ENCODE data around the gene FEZ2. TPM values are rescaled to one million over a fixed set of nuclear protein-coding genes. Genes with fewer than 3 reads are reported as not detected.

The FEZ2 gene, protein sequence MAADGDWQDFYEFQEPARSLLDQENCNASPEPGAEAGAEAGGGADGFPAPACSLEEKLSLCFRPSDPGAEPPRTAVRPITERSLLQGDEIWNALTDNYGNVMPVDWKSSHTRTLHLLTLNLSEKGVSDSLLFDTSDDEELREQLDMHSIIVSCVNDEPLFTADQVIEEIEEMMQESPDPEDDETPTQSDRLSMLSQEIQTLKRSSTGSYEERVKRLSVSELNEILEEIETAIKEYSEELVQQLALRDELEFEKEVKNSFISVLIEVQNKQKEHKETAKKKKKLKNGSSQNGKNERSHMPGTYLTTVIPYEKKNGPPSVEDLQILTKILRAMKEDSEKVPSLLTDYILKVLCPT
- polyA plus RNA-seq = 36.3 and 36.8 TPM in 2 replicates
- 31.4 and 35.1 TPM in 2 replicates for polyA minus RNA-seq

DNA sequence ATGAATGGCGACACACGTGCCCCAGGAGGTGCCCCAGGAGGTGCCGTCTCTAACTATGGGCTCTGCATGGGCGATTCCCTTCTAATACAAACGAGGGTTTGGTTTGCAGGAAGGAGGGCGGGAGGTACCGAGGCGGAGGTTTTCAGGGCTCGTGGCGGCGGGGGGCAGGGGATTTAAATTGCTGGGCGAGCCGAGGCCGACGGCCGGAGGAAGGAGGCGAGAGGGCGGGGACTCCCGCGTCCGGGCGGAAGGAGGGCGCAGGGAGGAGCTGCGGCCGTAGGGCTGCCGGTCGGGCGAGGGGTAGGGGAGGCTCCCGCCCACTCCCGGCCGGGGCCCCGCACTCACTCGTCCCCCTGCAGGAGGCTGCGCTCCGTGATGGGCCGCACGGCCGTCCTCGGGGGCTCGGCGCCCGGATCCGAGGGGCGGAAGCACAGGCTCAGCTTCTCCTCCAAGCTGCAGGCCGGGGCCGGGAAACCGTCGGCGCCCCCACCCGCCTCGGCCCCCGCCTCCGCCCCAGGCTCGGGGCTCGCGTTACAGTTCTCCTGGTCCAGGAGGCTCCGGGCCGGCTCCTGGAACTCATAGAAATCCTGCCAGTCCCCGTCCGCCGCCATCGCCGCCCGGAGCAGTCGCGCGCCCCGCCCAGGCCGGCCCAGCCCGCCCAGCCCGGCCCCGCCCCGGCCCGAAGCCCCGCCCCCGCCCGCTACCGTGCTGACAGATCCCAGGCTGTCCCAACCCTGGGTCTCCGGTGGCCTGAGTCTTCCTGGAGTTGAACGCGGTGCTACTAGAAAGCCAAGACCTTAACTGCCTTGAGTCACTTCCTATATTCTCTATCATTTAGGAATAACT, at the start of gene FEZ2:
Gene FEZ2, minus strand, starts transcription at position 637 of the 846 bp plus-strand sequence. Its CDS starts 26 bp downstream, at position 611.
- no peaks in the 10 kb centered on the region for H3K9me2 ChIP-seq (ENCODE audit: insufficient read depth, low read length)
- peak within 1 kb of the TSS; percentile 68 for H3K9ac ChIP-seq (ENCODE audit: low read length)
- H3K27ac ChIP-seq (ENCODE audit: low read length) = no peak within 1 kb of the TSS
- H3K4me2 ChIP-seq (ENCODE audit: low read length) = peak within 1 kb of the TSS; percentile 41
- peak within 1 kb of the TSS; percentile 72 for H2AFZ ChIP-seq (ENCODE audit: low read depth, low read length)
- H3K27me3 ChIP-seq (ENCODE audit: insufficient read depth, low read depth, low read length) = no peaks in the 10 kb centered on the region
- TF ChIP-seq, protein P1, sequence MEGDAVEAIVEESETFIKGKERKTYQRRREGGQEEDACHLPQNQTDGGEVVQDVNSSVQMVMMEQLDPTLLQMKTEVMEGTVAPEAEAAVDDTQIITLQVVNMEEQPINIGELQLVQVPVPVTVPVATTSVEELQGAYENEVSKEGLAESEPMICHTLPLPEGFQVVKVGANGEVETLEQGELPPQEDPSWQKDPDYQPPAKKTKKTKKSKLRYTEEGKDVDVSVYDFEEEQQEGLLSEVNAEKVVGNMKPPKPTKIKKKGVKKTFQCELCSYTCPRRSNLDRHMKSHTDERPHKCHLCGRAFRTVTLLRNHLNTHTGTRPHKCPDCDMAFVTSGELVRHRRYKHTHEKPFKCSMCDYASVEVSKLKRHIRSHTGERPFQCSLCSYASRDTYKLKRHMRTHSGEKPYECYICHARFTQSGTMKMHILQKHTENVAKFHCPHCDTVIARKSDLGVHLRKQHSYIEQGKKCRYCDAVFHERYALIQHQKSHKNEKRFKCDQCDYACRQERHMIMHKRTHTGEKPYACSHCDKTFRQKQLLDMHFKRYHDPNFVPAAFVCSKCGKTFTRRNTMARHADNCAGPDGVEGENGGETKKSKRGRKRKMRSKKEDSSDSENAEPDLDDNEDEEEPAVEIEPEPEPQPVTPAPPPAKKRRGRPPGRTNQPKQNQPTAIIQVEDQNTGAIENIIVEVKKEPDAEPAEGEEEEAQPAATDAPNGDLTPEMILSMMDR (IDR thresholded peaks at IDR 0.05; ENCODE audit: poor library complexity, severe bottlenecking) = no peak
- no peak for TF ChIP-seq EP300 (conservative IDR thresholded peaks at IDR 0.05; ENCODE audit: poor library complexity, severe bottlenecking)
- TF ChIP-seq POLR2AphosphoS5 (IDR thresholded peaks at IDR 0.05) = no peak
- no peak for TF ChIP-seq SMC3 (conservative IDR thresholded peaks at IDR 0.05; ENCODE audit: poor library complexity)
- TF ChIP-seq, protein P2, sequence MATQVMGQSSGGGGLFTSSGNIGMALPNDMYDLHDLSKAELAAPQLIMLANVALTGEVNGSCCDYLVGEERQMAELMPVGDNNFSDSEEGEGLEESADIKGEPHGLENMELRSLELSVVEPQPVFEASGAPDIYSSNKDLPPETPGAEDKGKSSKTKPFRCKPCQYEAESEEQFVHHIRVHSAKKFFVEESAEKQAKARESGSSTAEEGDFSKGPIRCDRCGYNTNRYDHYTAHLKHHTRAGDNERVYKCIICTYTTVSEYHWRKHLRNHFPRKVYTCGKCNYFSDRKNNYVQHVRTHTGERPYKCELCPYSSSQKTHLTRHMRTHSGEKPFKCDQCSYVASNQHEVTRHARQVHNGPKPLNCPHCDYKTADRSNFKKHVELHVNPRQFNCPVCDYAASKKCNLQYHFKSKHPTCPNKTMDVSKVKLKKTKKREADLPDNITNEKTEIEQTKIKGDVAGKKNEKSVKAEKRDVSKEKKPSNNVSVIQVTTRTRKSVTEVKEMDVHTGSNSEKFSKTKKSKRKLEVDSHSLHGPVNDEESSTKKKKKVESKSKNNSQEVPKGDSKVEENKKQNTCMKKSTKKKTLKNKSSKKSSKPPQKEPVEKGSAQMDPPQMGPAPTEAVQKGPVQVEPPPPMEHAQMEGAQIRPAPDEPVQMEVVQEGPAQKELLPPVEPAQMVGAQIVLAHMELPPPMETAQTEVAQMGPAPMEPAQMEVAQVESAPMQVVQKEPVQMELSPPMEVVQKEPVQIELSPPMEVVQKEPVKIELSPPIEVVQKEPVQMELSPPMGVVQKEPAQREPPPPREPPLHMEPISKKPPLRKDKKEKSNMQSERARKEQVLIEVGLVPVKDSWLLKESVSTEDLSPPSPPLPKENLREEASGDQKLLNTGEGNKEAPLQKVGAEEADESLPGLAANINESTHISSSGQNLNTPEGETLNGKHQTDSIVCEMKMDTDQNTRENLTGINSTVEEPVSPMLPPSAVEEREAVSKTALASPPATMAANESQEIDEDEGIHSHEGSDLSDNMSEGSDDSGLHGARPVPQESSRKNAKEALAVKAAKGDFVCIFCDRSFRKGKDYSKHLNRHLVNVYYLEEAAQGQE (IDR thresholded peaks at IDR 0.05; ENCODE audit: borderline replicate concordance) = no peak
- TF ChIP-seq EZH2 (IDR thresholded peaks at IDR 0.05; ENCODE audit: borderline replicate concordance, insufficient read depth, low read length, poor library complexity, severe bottlenecking) = no peak
- TF ChIP-seq RAD21 (conservative IDR thresholded peaks at IDR 0.05) = peak; percentile 10
- peak; percentile 55 for TF ChIP-seq TAF1 (IDR thresholded peaks at IDR 0.05; ENCODE audit: low read depth)
- peak; percentile 59 for TF ChIP-seq MXI1 (conservative IDR thresholded peaks at IDR 0.05; ENCODE audit: poor library complexity, severe bottlenecking)
- no peaks in the 10 kb centered on the region for H4K20me1 ChIP-seq (ENCODE audit: insufficient read depth)
- no peaks in the 10 kb centered on the region for H3K36me3 ChIP-seq (ENCODE audit: insufficient read depth, low read length)
- no peaks in the 10 kb centered on the region for H3K79me2 ChIP-seq (replicated peaks; ENCODE audit: insufficient read depth, low read length)
- peak within 1 kb of the TSS; percentile 82 for H3K4me3 ChIP-seq (ENCODE audit: low read length)
- H3K9me3 ChIP-seq (ENCODE audit: low read length) = no peaks in the 10 kb centered on the region
- no peaks in the 10 kb centered on the region for H3F3A ChIP-seq (ENCODE audit: insufficient read depth, low read length, poor library complexity, severe bottlenecking)

DNA sequence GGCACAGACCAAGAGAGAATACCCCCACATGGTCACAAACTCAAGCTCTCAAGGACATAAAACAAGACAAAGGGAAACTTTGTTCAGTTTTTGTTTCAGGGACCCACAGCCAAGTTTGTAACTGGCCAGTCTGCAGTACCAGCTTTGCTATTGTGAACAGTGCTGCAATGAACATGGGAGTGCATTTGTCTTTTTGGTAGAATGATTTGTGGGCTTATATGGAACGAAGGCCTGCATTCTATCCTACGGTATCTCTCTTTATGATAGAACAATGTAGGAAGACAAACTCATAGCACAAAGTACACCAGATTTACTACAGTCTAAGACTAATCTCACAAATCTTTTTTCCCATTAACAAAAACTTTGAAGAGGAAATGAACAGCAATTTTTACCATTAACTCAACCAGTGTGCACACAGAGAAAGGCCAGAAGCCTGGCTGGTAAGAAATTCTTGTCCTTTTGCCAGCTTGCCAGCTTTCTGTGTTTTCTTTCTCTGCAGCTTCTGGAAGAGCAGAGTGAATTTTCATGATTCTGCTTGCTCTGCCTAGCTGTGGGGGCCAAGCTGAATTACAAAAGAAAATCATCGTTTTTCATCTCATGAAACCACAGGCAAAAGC, 37.1 kb upstream of the FEZ2 start:
- no peak overlapping the region for H3K4me2 ChIP-seq (ENCODE audit: low read length)
- no peaks in the 10 kb centered on the region for H3K79me2 ChIP-seq (replicated peaks; ENCODE audit: insufficient read depth, low read length)
- H3K27ac ChIP-seq (ENCODE audit: low read length) = no peak overlapping the region
- H3K9me3 ChIP-seq (ENCODE audit: low read length) = no peaks in the 10 kb centered on the region
- no peak for TF ChIP-seq TAF1 (IDR thresholded peaks at IDR 0.05; ENCODE audit: low read depth)
- TF ChIP-seq, protein P1 (IDR thresholded peaks at IDR 0.05; ENCODE audit: poor library complexity, severe bottlenecking) = no peak
- TF ChIP-seq EZH2 (IDR thresholded peaks at IDR 0.05; ENCODE audit: borderline replicate concordance, insufficient read depth, low read length, poor library complexity, severe bottlenecking) = no peak
- TF ChIP-seq, protein P2 (IDR thresholded peaks at IDR 0.05; ENCODE audit: borderline replicate concordance) = no peak
- no peak for TF ChIP-seq MXI1 (conservative IDR thresholded peaks at IDR 0.05; ENCODE audit: poor library complexity, severe bottlenecking)
- TF ChIP-seq POLR2AphosphoS5 (IDR thresholded peaks at IDR 0.05) = no peak
- H4K20me1 ChIP-seq (ENCODE audit: insufficient read depth) = no peaks in the 10 kb centered on the region
- H2AFZ ChIP-seq (ENCODE audit: low read depth, low read length) = no peak overlapping the region
- no peaks in the 10 kb centered on the region for H3F3A ChIP-seq (ENCODE audit: insufficient read depth, low read length, poor library complexity, severe bottlenecking)
- H3K9ac ChIP-seq (ENCODE audit: low read length) = no peak overlapping the region
- H3K36me3 ChIP-seq (ENCODE audit: insufficient read depth, low read length) = no peaks in the 10 kb centered on the region
- no peaks in the 10 kb centered on the region for H3K9me2 ChIP-seq (ENCODE audit: insufficient read depth, low read length)
- H3K4me3 ChIP-seq (ENCODE audit: low read length) = no peak overlapping the region
- H3K27me3 ChIP-seq (ENCODE audit: insufficient read depth, low read depth, low read length) = no peaks in the 10 kb centered on the region

All from neural cell (in vitro differentiated cells).